Measurements from ENCODE around the gene RFNG.

DNA sequence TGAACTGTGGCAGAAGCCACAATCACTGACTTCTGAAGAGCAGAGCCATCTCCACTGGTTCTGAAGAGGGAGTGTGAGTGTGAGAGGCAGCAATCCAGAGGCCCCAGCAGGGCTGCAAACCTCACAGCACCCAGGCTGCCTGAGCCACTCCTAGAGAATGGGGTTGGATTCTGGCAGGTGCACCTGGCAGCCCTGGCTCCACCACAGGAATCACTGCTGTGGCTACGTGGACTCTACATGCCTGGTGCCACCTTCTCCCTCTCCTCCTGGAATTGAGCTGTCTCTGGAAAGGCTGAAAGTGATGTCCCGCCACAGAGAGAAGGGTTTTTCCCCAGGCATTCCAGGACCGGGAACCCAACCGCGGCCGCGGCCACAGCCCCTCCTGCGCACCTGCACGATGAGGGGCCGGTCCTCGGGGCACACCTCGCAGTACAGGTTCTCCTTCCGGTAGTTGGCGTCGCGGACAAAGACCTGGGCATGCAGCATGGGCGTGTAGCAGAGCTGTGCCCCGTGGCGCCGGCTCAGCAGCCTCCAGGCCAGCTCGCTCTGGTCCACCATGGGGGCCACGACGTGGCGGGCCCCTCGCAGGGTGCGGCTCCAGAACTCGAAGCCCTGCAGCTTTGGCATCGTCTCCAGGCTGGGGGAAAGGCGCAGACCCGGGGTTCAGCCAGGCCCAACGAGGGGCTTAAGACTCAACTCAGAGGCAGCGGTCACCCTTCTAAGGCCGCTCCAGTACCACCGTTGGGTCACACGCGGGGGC lies 13.0 kb upstream of the RFNG start:
- TF ChIP-seq, protein P1, sequence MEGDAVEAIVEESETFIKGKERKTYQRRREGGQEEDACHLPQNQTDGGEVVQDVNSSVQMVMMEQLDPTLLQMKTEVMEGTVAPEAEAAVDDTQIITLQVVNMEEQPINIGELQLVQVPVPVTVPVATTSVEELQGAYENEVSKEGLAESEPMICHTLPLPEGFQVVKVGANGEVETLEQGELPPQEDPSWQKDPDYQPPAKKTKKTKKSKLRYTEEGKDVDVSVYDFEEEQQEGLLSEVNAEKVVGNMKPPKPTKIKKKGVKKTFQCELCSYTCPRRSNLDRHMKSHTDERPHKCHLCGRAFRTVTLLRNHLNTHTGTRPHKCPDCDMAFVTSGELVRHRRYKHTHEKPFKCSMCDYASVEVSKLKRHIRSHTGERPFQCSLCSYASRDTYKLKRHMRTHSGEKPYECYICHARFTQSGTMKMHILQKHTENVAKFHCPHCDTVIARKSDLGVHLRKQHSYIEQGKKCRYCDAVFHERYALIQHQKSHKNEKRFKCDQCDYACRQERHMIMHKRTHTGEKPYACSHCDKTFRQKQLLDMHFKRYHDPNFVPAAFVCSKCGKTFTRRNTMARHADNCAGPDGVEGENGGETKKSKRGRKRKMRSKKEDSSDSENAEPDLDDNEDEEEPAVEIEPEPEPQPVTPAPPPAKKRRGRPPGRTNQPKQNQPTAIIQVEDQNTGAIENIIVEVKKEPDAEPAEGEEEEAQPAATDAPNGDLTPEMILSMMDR (IDR thresholded peaks at IDR 0.05): no peak
- no peak for TF ChIP-seq POLR2A (IDR thresholded peaks at IDR 0.05)

Data from right lobe of liver (tissue), 4 donors.